ENCODE measurements around the gene BAIAP2L1. TPM values are rescaled to one million over a fixed set of nuclear protein-coding genes. Genes with fewer than 3 reads are reported as not detected.

The BAIAP2L1 gene
- total and polyA plus RNA-seq, 9 of the 15 experiments (the other 6 are each of a cell fraction or from before 2014, with no cell fraction given) = 4.2 to 29.8 (median 15.5) TPM

DNA sequence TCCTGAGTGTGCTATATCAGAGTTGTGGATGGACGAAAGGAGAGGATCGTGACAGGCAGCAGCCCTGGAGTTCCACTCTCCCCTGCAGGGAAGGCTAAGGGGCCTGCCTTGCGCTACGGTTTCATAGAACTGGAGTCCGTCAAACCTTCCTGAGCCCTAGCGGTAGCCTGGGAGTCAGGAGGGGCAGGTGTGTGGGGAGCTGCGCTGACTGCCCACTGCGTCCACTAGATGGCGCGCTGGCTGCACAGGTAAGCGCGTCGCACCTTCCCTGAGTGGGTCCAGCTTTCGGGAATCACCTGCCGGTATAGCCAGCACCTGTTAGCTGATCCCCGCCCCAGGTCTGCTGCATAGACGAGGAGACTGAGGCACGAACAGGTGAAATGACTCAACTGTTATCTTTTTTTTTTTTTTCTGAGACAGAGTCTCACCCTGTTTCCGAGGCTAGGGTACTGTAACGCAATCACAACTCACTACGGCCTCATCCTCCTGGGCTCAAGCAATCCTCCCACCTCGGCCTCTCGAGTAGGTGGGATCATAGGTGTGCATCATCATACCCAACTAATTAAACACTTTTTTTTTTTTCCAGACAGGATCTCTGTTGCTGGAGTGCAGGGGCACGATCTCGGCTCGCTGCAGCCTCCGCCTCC is 20.2 kb upstream of the BAIAP2L1 start (continued):
- TF ChIP-seq SMC3 (conservative IDR thresholded peaks at IDR 0.05; ENCODE audit: insufficient read depth, low read depth, low read length) (peak; percentile 88), CTBP1 (IDR thresholded peaks at IDR 0.05; ENCODE audit: borderline replicate concordance) (peak; percentile 87), RB1 (IDR thresholded peaks at IDR 0.05; ENCODE audit: low read depth) (peak; percentile 67), ZNF121 (CRISPR knock-in tag; conservative IDR thresholded peaks at IDR 0.05) (no peak), HSF4 (CRISPR knock-in tag; IDR thresholded peaks at IDR 0.05; ENCODE audit: borderline replicate concordance) (no peak), CBX8 (IDR thresholded peaks at IDR 0.05; ENCODE audit: borderline replicate concordance, extremely low read depth, low read depth, low read length, poor library complexity, severe bottlenecking) (no peak), CREM (IDR thresholded peaks at IDR 0.05; ENCODE audit: low read depth) (peak; percentile 78), NEUROD1 (IDR thresholded peaks at IDR 0.05; ENCODE audit: borderline replicate concordance, low read depth, low read length, partially characterized antibody) (peak; percentile 49)
- TF ChIP-seq, protein P1, sequence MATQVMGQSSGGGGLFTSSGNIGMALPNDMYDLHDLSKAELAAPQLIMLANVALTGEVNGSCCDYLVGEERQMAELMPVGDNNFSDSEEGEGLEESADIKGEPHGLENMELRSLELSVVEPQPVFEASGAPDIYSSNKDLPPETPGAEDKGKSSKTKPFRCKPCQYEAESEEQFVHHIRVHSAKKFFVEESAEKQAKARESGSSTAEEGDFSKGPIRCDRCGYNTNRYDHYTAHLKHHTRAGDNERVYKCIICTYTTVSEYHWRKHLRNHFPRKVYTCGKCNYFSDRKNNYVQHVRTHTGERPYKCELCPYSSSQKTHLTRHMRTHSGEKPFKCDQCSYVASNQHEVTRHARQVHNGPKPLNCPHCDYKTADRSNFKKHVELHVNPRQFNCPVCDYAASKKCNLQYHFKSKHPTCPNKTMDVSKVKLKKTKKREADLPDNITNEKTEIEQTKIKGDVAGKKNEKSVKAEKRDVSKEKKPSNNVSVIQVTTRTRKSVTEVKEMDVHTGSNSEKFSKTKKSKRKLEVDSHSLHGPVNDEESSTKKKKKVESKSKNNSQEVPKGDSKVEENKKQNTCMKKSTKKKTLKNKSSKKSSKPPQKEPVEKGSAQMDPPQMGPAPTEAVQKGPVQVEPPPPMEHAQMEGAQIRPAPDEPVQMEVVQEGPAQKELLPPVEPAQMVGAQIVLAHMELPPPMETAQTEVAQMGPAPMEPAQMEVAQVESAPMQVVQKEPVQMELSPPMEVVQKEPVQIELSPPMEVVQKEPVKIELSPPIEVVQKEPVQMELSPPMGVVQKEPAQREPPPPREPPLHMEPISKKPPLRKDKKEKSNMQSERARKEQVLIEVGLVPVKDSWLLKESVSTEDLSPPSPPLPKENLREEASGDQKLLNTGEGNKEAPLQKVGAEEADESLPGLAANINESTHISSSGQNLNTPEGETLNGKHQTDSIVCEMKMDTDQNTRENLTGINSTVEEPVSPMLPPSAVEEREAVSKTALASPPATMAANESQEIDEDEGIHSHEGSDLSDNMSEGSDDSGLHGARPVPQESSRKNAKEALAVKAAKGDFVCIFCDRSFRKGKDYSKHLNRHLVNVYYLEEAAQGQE (IDR thresholded peaks at IDR 0.05; ENCODE audit: borderline replicate concordance) = peak; percentile 71
- TF ChIP-seq, protein P1 (CRISPR knock-in tag; IDR thresholded peaks at IDR 0.05; ENCODE audit: low read depth) = no peak
- TF ChIP-seq, protein P2, sequence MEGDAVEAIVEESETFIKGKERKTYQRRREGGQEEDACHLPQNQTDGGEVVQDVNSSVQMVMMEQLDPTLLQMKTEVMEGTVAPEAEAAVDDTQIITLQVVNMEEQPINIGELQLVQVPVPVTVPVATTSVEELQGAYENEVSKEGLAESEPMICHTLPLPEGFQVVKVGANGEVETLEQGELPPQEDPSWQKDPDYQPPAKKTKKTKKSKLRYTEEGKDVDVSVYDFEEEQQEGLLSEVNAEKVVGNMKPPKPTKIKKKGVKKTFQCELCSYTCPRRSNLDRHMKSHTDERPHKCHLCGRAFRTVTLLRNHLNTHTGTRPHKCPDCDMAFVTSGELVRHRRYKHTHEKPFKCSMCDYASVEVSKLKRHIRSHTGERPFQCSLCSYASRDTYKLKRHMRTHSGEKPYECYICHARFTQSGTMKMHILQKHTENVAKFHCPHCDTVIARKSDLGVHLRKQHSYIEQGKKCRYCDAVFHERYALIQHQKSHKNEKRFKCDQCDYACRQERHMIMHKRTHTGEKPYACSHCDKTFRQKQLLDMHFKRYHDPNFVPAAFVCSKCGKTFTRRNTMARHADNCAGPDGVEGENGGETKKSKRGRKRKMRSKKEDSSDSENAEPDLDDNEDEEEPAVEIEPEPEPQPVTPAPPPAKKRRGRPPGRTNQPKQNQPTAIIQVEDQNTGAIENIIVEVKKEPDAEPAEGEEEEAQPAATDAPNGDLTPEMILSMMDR (IDR thresholded peaks at IDR 0.05 in 2 of 3, conservative IDR thresholded peaks at IDR 0.05 in 1 of 3; ENCODE audit: insufficient read depth in 2 of 3, low read depth in 1 of 3, low read length in 3 of 3) = peak; percentile 97 to 99 (median 99)
- TF ChIP-seq, protein P3, sequence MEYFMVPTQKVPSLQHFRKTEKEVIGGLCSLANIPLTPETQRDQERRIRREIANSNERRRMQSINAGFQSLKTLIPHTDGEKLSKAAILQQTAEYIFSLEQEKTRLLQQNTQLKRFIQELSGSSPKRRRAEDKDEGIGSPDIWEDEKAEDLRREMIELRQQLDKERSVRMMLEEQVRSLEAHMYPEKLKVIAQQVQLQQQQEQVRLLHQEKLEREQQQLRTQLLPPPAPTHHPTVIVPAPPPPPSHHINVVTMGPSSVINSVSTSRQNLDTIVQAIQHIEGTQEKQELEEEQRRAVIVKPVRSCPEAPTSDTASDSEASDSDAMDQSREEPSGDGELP (CRISPR knock-in tag; IDR thresholded peaks at IDR 0.05; ENCODE audit: borderline replicate concordance) = peak; percentile 68; the same call in 1 of the 2 replicates
- TF ChIP-seq, protein P4, sequence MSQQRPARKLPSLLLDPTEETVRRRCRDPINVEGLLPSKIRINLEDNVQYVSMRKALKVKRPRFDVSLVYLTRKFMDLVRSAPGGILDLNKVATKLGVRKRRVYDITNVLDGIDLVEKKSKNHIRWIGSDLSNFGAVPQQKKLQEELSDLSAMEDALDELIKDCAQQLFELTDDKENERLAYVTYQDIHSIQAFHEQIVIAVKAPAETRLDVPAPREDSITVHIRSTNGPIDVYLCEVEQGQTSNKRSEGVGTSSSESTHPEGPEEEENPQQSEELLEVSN (IDR thresholded peaks at IDR 0.05; ENCODE audit: borderline replicate concordance in 1 of 2, extremely low read depth in 1 of 2, insufficient read depth in 1 of 2, insufficient read length in 1 of 2, low read depth in 1 of 2, low read length in 1 of 2, poor library complexity in 1 of 2, severe bottlenecking in 1 of 2) = peak; percentile 15 to 74
